Measurements from ENCODE around the gene MYH11.

MYH11 gene

DNA sequence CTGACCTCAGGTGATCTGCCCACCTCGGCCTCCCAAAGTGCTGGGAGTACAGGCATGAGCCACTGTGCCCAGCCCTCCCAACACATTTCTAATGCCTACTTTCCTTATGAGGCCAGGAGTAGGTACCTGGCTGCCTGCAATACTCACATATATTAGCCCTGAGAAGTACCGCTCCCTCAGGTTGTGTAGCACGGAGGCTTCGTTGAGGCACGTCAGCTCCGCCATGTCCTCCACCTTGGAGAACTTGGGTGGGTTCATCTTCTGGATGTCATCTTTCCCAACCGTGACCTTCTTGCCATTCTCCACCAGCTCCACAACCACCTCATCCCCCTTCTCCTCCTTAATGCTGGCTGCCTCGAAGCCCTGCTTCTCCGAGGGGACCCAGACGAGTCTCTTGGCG, 19.1 kb downstream of the MYH11 start:
- Histone ChIP-seq H3K4me1 (no peaks in the 10 kb centered on the region), H3K9ac (no peak overlapping the region)
- TF ChIP-seq, protein P1, sequence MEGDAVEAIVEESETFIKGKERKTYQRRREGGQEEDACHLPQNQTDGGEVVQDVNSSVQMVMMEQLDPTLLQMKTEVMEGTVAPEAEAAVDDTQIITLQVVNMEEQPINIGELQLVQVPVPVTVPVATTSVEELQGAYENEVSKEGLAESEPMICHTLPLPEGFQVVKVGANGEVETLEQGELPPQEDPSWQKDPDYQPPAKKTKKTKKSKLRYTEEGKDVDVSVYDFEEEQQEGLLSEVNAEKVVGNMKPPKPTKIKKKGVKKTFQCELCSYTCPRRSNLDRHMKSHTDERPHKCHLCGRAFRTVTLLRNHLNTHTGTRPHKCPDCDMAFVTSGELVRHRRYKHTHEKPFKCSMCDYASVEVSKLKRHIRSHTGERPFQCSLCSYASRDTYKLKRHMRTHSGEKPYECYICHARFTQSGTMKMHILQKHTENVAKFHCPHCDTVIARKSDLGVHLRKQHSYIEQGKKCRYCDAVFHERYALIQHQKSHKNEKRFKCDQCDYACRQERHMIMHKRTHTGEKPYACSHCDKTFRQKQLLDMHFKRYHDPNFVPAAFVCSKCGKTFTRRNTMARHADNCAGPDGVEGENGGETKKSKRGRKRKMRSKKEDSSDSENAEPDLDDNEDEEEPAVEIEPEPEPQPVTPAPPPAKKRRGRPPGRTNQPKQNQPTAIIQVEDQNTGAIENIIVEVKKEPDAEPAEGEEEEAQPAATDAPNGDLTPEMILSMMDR (IDR thresholded peaks at IDR 0.05) = no peak

DNA sequence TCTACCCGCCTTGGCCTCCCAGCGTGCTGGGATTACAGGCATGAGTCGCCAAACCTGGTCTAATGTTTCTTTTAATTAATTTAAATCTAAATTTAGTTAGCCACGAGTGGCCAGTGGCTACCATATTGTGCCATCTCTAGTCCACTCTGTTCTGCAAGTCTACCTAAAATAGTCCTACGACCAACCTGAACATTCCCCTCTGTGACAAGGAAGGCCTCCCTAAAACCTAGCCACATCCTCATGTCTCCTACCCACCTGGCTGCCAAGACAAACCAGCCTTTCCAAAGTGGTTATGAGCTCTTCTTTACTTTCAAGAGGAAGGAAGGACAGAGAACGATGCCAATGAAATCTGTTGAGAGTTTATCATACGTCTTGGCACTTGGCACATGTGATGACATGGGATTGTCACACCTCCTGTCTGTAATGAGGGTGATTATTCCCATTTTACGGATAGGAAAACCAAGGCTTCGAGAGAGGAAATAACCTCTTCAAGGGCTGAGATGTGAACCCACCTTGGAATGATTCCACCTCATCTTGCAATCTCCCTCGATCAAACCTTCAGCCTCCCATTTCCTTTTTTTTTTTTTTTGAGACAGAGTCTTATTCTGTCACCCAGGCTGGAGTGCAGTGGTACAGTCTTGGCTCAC, 19.7 kb downstream of the MYH11 start:
- Histone ChIP-seq H3K4me3 (ENCODE audit: low read depth, low read length) (no peak overlapping the region), H3K4me2 (ENCODE audit: low read length) (no peak overlapping the region), H3K4me1 (no peaks in the 10 kb centered on the region), H3K36me3 (ENCODE audit: control insufficient read depth, insufficient read depth, low read length) (no peaks in the 10 kb centered on the region), H3K9me3 (ENCODE audit: control insufficient read depth, low read length) (no peaks in the 10 kb centered on the region), H2AFZ (no peak overlapping the region), H3K27ac (no peak overlapping the region), H3K9ac (no peak overlapping the region), H3K27me3 (ENCODE audit: control insufficient read depth, insufficient read depth, low read length) (no peaks in the 10 kb centered on the region), H3K79me2 (no peaks in the 10 kb centered on the region)
- TF ChIP-seq, protein P1 (IDR thresholded peaks at IDR 0.05) = no peak

More for the DNA sequence above, 19.1 kb downstream of the MYH11 start:
- H3K27me3 ChIP-seq (ENCODE audit: control insufficient read depth, insufficient read depth, low read length) = no peaks in the 10 kb centered on the region
- no peaks in the 10 kb centered on the region for H3K79me2 ChIP-seq
- H3K4me2 ChIP-seq (ENCODE audit: low read length) = no peak overlapping the region
- no peak overlapping the region for H2AFZ ChIP-seq
- H3K27ac ChIP-seq = no peak overlapping the region
- H3K4me3 ChIP-seq (ENCODE audit: low read depth, low read length) = no peak overlapping the region
- no peaks in the 10 kb centered on the region for H3K36me3 ChIP-seq (ENCODE audit: control insufficient read depth, insufficient read depth, low read length)
- no peaks in the 10 kb centered on the region for H3K9me3 ChIP-seq (ENCODE audit: control insufficient read depth, low read length)

DNA sequence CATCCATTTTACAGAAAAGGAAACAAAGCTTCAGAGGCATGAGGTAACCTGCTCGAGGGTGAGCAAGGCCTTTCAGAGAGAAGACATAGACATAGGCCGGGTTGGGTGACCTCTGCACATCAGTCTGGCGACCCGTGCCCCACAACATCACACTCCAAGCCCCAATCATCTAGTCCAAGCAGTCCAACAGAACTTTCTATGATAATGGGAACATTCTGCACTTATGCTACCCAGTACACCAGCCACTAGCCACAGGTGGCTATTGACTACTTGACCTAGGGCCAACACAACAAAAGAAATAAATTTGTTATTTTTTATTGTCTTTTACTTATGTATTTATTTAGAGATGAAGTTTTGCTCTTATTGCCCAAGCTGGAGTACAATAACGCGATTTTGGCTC, 20.8 kb downstream of the MYH11 start:
- Histone ChIP-seq H3K36me3 (ENCODE audit: control insufficient read depth, insufficient read depth, low read length) (no peaks in the 10 kb centered on the region), H3K27ac (no peak overlapping the region), H3K79me2 (no peaks in the 10 kb centered on the region)

DNA sequence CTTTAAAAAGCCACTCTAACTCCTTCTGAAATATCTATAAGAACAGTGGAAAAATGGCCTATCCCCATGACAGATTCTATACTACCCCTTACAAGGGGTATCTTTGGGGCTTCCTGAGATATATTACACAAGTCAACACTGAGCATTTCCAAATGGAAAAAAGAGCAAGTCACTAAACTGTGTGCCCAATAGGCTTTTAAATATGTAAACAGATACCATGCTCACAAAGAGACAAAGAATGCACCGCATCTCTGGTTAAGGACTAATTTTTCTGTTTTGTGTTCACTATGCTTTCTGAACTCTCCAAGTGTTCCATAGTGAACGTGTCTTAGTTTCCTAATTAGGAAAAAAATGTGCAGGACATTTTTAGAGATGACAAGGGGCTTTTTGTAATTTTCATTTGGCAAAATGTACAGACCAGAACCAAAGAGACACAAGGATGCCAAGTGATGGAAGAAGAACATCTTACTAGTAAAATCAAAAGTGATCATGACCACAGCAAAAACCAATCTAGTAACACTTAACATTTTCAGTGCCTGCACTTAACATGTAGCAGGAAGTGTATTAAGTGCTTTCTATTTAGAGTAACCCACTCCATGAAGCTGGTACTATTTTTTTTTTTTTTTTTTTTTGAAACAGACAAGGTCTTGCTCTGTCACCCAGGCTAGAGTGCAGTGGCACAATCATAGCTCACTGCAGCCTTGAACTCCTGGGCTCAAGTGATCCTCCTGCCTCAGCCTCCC, 21.5 kb downstream of the MYH11 start:
- no peaks in the 10 kb centered on the region for H3K4me1 ChIP-seq
- no peaks in the 10 kb centered on the region for H3K27me3 ChIP-seq (ENCODE audit: control insufficient read depth, insufficient read depth, low read length)
- no peak overlapping the region for H3K4me3 ChIP-seq (ENCODE audit: low read depth, low read length)
- no peak overlapping the region for H3K27ac ChIP-seq
- no peaks in the 10 kb centered on the region for H3K79me2 ChIP-seq
- no peak overlapping the region for H3K4me2 ChIP-seq (ENCODE audit: low read length)
- no peaks in the 10 kb centered on the region for H3K9me3 ChIP-seq (ENCODE audit: control insufficient read depth, low read length)
- TF ChIP-seq, protein P1 (IDR thresholded peaks at IDR 0.05) = no peak
- no peaks in the 10 kb centered on the region for H3K36me3 ChIP-seq (ENCODE audit: control insufficient read depth, insufficient read depth, low read length)
- no peak overlapping the region for H3K9ac ChIP-seq
- no peak overlapping the region for H2AFZ ChIP-seq

More for the DNA sequence above, 20.8 kb downstream of the MYH11 start:
- no peak overlapping the region for H3K9ac ChIP-seq
- TF ChIP-seq, protein P1 (IDR thresholded peaks at IDR 0.05) = no peak
- no peaks in the 10 kb centered on the region for H3K4me1 ChIP-seq
- H3K4me3 ChIP-seq (ENCODE audit: low read depth, low read length) = no peak overlapping the region
- no peak overlapping the region for H3K4me2 ChIP-seq (ENCODE audit: low read length)
- no peaks in the 10 kb centered on the region for H3K9me3 ChIP-seq (ENCODE audit: control insufficient read depth, low read length)
- H2AFZ ChIP-seq = no peak overlapping the region
- no peaks in the 10 kb centered on the region for H3K27me3 ChIP-seq (ENCODE audit: control insufficient read depth, insufficient read depth, low read length)
